Right ventricle myocardium superior (tissue), 1 donor: ENCODE measurements around the gene ATP11A. TPM values are rescaled to one million over a fixed set of nuclear protein-coding genes. Genes with fewer than 3 reads are reported as not detected.

Experiments used
- ATAC-seq: fragments of 200-7000 bp; cut with Tn5 transposase; one replicate; pipeline ENCODE4 v1.9.1; 2020; ENCODE audit warnings: mild to moderate bottlenecking; ENCODE audit not compliant: poor library complexity
- DNase-seq: peaks from one replicate; pipeline ENCODE4 v3.0.0-alpha.2; 2020
- intact Hi-C: fragments of 100-400 bp; cut with DNase I; formaldehyde crosslinking; loops from one replicate; pipeline ENCODE4 v1.11.2; 2022
- total RNA-seq: library from RNA; stranded (reverse); fragmentation: NEBNext Ultra II Directional; extraction: Animal tissue kit (Norgen Biotek cat#: 25700); gene quantifications from one replicate; pipeline ENCODE4 v1.2.1, GENCODE V29; 2021
- donor health status: DM: no; HTN: yes; CAD: no; lungs with severe emphysema.

The ATP11A gene
- total RNA-seq, 1 donor from 2014 or later, result 73.6 TPM

GRCh38 chr13:112764028-112764427 lies 74.2 kb downstream of the ATP11A start:
- ATAC-seq, result no peak
- intact Hi-C loops, result no loop called here
- DNase-seq, result no peak

GRCh38 chr13:112764864-112765561 lies 75.2 kb downstream of the ATP11A start:
- no peak for DNase-seq
- no peak for ATAC-seq
- intact Hi-C loops, result no loop called here

GRCh38 chr13:112765731-112766130 lies 75.9 kb downstream of the ATP11A start:
- no peak for DNase-seq
- intact Hi-C loops, result no loop called here
- no peak for ATAC-seq

- DNase-seq, result no peak
- no peak for ATAC-seq
- intact Hi-C loops, result no loop called here
These were observed 76.5 kb downstream of the ATP11A start for GRCh38 chr13:112766336-112766735.

GRCh38 chr13:112767506-112768471 lies 78.0 kb downstream of the ATP11A start:
- intact Hi-C loops, result no loop called here
- peak; percentile 18 for ATAC-seq
- DNase-seq, result peak; percentile 78

- intact Hi-C loops, result no loop called here
- DNase-seq (peak; percentile 74), ATAC-seq (peak; percentile 74)
These were observed 79.1 kb downstream of the ATP11A start for GRCh38 chr13:112768795-112769481.

GRCh38 chr13:112769615-112770014 lies 79.8 kb downstream of the ATP11A start:
- DNase-seq (no peak), ATAC-seq (peak; percentile 35)
- intact Hi-C loops, result no loop called here

- peak; percentile 55 for ATAC-seq
- intact Hi-C loops, result no loop called here
These were observed 80.7 kb downstream of the ATP11A start for GRCh38 chr13:112770504-112770903.

GRCh38 chr13:112771139-112771876 lies 81.5 kb downstream of the ATP11A start:
- intact Hi-C loops, result no loop called here
- ATAC-seq, result peak; percentile 22
- DNase-seq, result no peak

More at GRCh38 chr13:112770504-112770903, 80.7 kb downstream of the ATP11A start:
- DNase-seq, result no peak

GRCh38 chr13:112771877-112772538 lies 82.2 kb downstream of the ATP11A start:
- DNase-seq (no peak), ATAC-seq (no peak)
- intact Hi-C loops, result no loop called here

- DNase-seq (no peak), ATAC-seq (peak; percentile 30)
- intact Hi-C loops, result no loop called here
These were observed 82.7 kb downstream of the ATP11A start for GRCh38 chr13:112772539-112772909.

- no peak for DNase-seq
- no peak for ATAC-seq
- intact Hi-C loops, result no loop called here
These were observed 83.1 kb downstream of the ATP11A start for GRCh38 chr13:112772929-112773328.

GRCh38 chr13:112773601-112774447 lies 84.0 kb downstream of the ATP11A start:
- DNase-seq (no peak), ATAC-seq (no peak)
- intact Hi-C loops, result no loop called here

GRCh38 chr13:112774448-112774792 lies 84.6 kb downstream of the ATP11A start:
- intact Hi-C loops, result no loop called here
- no peak for DNase-seq
- no peak for ATAC-seq

GRCh38 chr13:112774829-112775565 lies 85.2 kb downstream of the ATP11A start:
- DNase-seq (no peak), ATAC-seq (no peak)
- intact Hi-C loops, result no loop called here

- no peak for ATAC-seq
- no peak for DNase-seq
- intact Hi-C loops, result no loop called here
These were observed 86.0 kb downstream of the ATP11A start for GRCh38 chr13:112775791-112776279.

GRCh38 chr13:112776354-112776753 lies 86.5 kb downstream of the ATP11A start:
- DNase-seq (no peak), ATAC-seq (no peak)
- intact Hi-C loops, result no loop called here
